Measurements from ENCODE around the gene CDA. TPM values are rescaled to one million over a fixed set of nuclear protein-coding genes. Genes with fewer than 3 reads are reported as not detected.

Gene CDA
- total RNA-seq (ENCODE audit: low replicate concordance), result 1.5 and 3.0 TPM in 2 replicates
- long read RNA-seq, partial matches to known transcripts, result 0 of 2 reads
- long read RNA-seq, other reads (novel, unspliced or antisense), result 0 of 2 reads

DNA sequence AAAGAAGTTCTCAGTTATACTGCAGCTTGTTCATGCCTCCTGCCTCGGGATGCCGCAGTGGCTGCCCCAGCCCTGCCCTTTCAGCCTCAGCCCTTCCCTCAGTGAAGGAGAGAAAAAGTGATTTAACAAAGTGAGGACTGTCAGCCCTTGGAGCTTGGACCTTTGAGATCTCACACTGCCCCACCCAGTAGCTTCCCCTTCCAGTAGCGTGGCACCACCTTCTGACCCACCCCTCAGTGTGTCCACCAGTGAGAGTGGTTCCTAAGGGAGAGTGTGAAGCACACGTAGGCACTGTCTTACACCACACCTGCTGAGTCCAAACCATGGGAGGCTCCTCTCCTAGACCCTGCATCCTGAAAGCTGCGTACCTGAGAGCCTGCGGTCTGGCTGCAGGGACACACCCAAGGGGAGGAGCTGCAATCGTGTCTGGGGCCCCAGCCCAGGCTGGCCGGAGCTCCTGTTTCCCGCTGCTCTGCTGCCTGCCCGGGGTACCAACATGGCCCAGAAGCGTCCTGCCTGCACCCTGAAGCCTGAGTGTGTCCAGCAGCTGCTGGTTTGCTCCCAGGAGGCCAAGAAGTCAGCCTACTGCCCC, at the start of gene CDA:
Gene CDA (plus strand): TSS at position 464 of the 592 bp plus-strand sequence. CDS start 33 bp downstream, at position 497.
- Mint-ChIP-seq H3K27ac (peak within 1 kb of the TSS; percentile 72), H3K4me1 (ENCODE audit: unreplicated experiment) (peaks cover 15% of the 10 kb centered on the region), H3K27me3 (peaks cover 59% of the 10 kb centered on the region), H3K36me3 (no peaks in the 10 kb centered on the region), H3K4me3 (peak within 1 kb of the TSS; percentile 35), H3K9me3 (no peaks in the 10 kb centered on the region)
- TF ChIP-seq CTCF (conservative IDR thresholded peaks at IDR 0.05), result no peak
- DNase-seq (ENCODE audit: extremely low spot score, unreplicated experiment), result no peak

DNA sequence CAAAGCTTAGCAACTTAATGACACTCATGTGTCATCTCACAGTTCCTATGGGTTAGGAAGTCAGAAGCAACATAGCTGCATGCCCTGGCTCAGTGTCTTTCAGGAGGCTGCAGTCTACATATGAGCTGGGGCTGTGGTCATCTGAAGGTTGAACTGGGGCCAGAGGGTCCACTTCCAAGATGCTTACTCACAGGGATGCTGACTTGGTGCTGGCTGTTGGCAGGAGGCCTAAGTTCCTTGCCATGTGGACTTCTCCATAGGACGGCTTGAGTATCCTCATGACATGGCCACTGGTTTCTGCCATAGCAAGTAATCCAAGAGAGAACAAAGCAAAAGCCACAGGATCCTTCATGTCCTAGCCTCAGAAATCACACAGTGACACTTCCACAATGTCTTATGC, 48.6 kb upstream of the CDA start:
- Mint-ChIP-seq H3K9me3 (no peaks in the 10 kb centered on the region), H3K4me3 (no peak overlapping the region), H3K27ac (no peak overlapping the region), H3K4me1 (ENCODE audit: unreplicated experiment) (no peaks in the 10 kb centered on the region), H3K36me3 (no peaks in the 10 kb centered on the region), H3K27me3 (peaks cover 78% of the 10 kb centered on the region)
- DNase-seq (ENCODE audit: extremely low spot score, unreplicated experiment), result no peak
- no peak for TF ChIP-seq CTCF (conservative IDR thresholded peaks at IDR 0.05)

- no peaks in the 10 kb centered on the region for H3K36me3 Mint-ChIP-seq
- H3K27ac Mint-ChIP-seq, result no peak overlapping the region
- peaks cover 71% of the 10 kb centered on the region for H3K27me3 Mint-ChIP-seq
- H3K9me3 Mint-ChIP-seq, result no peaks in the 10 kb centered on the region
- DNase-seq (ENCODE audit: extremely low spot score, unreplicated experiment), result no peak
- no peak for TF ChIP-seq CTCF (conservative IDR thresholded peaks at IDR 0.05)
- H3K4me3 Mint-ChIP-seq, result no peak overlapping the region
- H3K4me1 Mint-ChIP-seq (ENCODE audit: unreplicated experiment), result peaks cover 6% of the 10 kb centered on the region
Observed at GRCh38 chr1:20546637-20547036, 42.3 kb upstream of the CDA start.

DNA sequence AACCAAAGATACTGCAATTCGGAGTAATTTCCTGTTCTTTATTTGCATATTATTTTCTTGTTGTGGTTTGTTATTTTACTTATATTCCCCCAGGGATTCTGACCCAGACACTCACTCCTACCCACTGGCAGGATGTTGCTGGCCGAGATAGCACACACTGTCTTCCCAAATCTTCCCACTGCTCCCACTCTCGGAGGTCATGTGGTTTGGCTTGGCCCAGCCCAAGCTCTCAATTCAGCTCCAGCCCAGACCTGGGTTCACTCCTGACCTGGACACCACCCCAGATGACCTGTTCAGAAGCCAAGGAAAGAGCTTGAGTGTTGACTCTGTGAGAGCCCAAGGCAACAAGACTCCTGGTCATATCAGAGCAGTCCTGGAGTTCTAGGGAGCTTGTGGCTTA, 37.7 kb upstream of the CDA start:
- no peak for DNase-seq (ENCODE audit: extremely low spot score, unreplicated experiment)
- TF ChIP-seq CTCF (conservative IDR thresholded peaks at IDR 0.05), result no peak
- H3K36me3 Mint-ChIP-seq, result no peaks in the 10 kb centered on the region
- peaks cover 48% of the 10 kb centered on the region for H3K27me3 Mint-ChIP-seq
- H3K4me1 Mint-ChIP-seq (ENCODE audit: unreplicated experiment), result peaks cover 6% of the 10 kb centered on the region
- no peaks in the 10 kb centered on the region for H3K9me3 Mint-ChIP-seq
- no peak overlapping the region for H3K27ac Mint-ChIP-seq
- peak overlapping the region; percentile 29 for H3K4me3 Mint-ChIP-seq

GRCh38 chr1:20551945-20552727, 36.8 kb upstream of the CDA start, which contains the start of gene FAM43B:
Gene FAM43B (plus strand): TSS chr1:20552573. CDS start chr1:20552974, 401 bp downstream.
- no peak for TF ChIP-seq CTCF (conservative IDR thresholded peaks at IDR 0.05)
- peak within 1 kb of the TSS; percentile 84 for H3K4me3 Mint-ChIP-seq
- H3K27ac Mint-ChIP-seq, result no peak within 1 kb of the TSS
- no peaks in the 10 kb centered on the region for H3K9me3 Mint-ChIP-seq
- peaks cover 6% of the 10 kb centered on the region for H3K4me1 Mint-ChIP-seq (ENCODE audit: unreplicated experiment)
- no peaks in the 10 kb centered on the region for H3K36me3 Mint-ChIP-seq
- peak; percentile 75 for DNase-seq (ENCODE audit: extremely low spot score, unreplicated experiment)
- H3K27me3 Mint-ChIP-seq, result peaks cover 41% of the 10 kb centered on the region

Data from type B pancreatic cell (in vitro differentiated cells).